HepG2 (cell line): Measurements from ENCODE around the gene TULP3. TPM values are rescaled to one million over a fixed set of nuclear protein-coding genes. Genes with fewer than 3 reads are reported as not detected.

Experiments
- ATAC-seq: fragments of 200-7000 bp; cut with Tn5 transposase; 3 replicates; pipeline ENCODE4 v1.9.1; 2020; ENCODE audit warnings: mild to moderate bottlenecking, moderate library complexity
- BruUV-seq: library from RNA; stranded (reverse); fragments of 400-500 nt; replicated peaks from 2 replicates; lab custom pipeline; 2021; lab: Mats Ljungman, UMichigan
- CTCF ChIA-PET: fragments of 300-600 bp; formaldehyde crosslinking; extraction: SDS; loops from one replicate; lab custom pipeline; 2021; ENCODE audit warnings: low total read pairs, inconsistent platforms, low intra/inter-chr PET ratio; lab: Yijun Ruan, JAX
- POLR2A ChIA-PET: fragments of 350-600 bp; sonication (Branson Sonifier 250); formaldehyde crosslinking; loops from one replicate; lab custom pipeline; 2020; ENCODE audit warnings: antibody characterized with exemption, inconsistent platforms; lab: Yijun Ruan, JAX
- DNase-seq: peaks from one replicate; pipeline ENCODE4 v3.0.0-alpha.2; 2015; ENCODE audit warnings: low spot score
- FAIRE-seq: peaks from 3 replicates; lab custom pipeline; 2011; peaks lifted over from hg19 to GRCh38; lab: Jason Lieb, UNC
- H2AFZ ChIP-seq: one replicate; pipeline ENCODE4 v1.6.1; 2011; ENCODE audit warnings: low read length, inconsistent platforms
- H3K27ac ChIP-seq: fragments of 300-600 bp; 3 replicates; pipeline ENCODE4 v1.8.0; 2011; ENCODE audit warnings: mixed run types, mild to moderate bottlenecking, mixed read lengths, low read length, inconsistent platforms; ENCODE audit not compliant: insufficient read depth; ENCODE audit errors: extremely low read length
- H3K27me3 ChIP-seq, 2 experiments: fragments of 200-600 bp in 1 of 2; 2 replicates in 1 of 2; 3 replicates in 1 of 2; pipeline versions ENCODE4 v1.6.0 to v1.8.0; 2011; ENCODE audit warnings: low read length in 2 of 2, mild to moderate bottlenecking in 2 of 2, moderate library complexity in 2 of 2, inconsistent platforms in 1 of 2; ENCODE audit not compliant: insufficient read depth in 2 of 2, control insufficient read depth in 1 of 2
- H3K36me3 ChIP-seq, 2 experiments: fragments of 200-600 bp in 1 of 2; replicated peaks in 1 of 2; 2 replicates in 1 of 2; 3 replicates in 1 of 2; pipeline versions ENCODE4 v1.5.1 to v1.8.0; 2011; ENCODE audit warnings: low read length in 2 of 2, inconsistent platforms in 1 of 2; ENCODE audit not compliant: insufficient read depth in 2 of 2, control insufficient read depth in 1 of 2
- H3K4me1 ChIP-seq: 2 replicates; pipeline ENCODE4 v1.5.1; 2012; ENCODE audit warnings: low read length, inconsistent platforms; ENCODE audit not compliant: insufficient read depth
- H3K4me2 ChIP-seq: 2 replicates; pipeline ENCODE4 v1.6.0; 2011; ENCODE audit warnings: low read depth, low read length, inconsistent platforms
- H3K4me3 ChIP-seq, 3 experiments: fragments of 200-600 bp in 1 of 3; sonication (generic), shearing (Covaris generic) in 1 of 3; replicated peaks in 1 of 3; 2 replicates each; pipeline ENCODE4 v1.5.1; 2011 to 2016; ENCODE audit warnings: low read length in 3 of 3, inconsistent platforms in 2 of 3, low read depth in 2 of 3, mild to moderate bottlenecking in 2 of 3, control low read depth in 1 of 3, mixed read lengths in 1 of 3; ENCODE audit not compliant: insufficient read depth in 1 of 3
- H3K79me2 ChIP-seq: one replicate; pipeline ENCODE4 v1.6.1; 2011; ENCODE audit warnings: low read length, inconsistent platforms; ENCODE audit not compliant: insufficient read depth
- H3K9ac ChIP-seq: 2 replicates; pipeline ENCODE4 v1.6.0; 2011; ENCODE audit warnings: mild to moderate bottlenecking, low read depth, low read length, inconsistent platforms; ENCODE audit not compliant: insufficient read depth
- H3K9me3 ChIP-seq: 2 replicates; pipeline ENCODE4 v1.5.1; 2012; ENCODE audit warnings: mild to moderate bottlenecking, low read length
- H4K20me1 ChIP-seq: 2 replicates; pipeline ENCODE4 v1.6.0; 2011; ENCODE audit warnings: inconsistent platforms, mild to moderate bottlenecking, low read length, moderate library complexity; ENCODE audit not compliant: insufficient read depth
- ATF6 ChIP-seq: sonication (generic); formaldehyde crosslinking; conservative IDR thresholded peaks from 2 replicates; pipeline ENCODE4 v1.4.0; 2020; ENCODE audit warnings: missing genetic modification reagents
- DPF2 ChIP-seq: sonication (generic); formaldehyde crosslinking; IDR thresholded peaks from 2 replicates; pipeline ENCODE4 v1.4.0; 2020; ENCODE audit warnings: mild to moderate bottlenecking, low read depth, missing genetic modification reagents, borderline replicate concordance
- GLMP ChIP-seq: sonication (generic); formaldehyde crosslinking; IDR thresholded peaks from 2 replicates; pipeline ENCODE4 v1.9.0; 2021; ENCODE audit warnings: missing genetic modification reagents, mild to moderate bottlenecking, borderline replicate concordance
- KDM2A ChIP-seq: sonication (generic); formaldehyde crosslinking; IDR thresholded peaks from 2 replicates; pipeline ENCODE4 v1.4.0; 2020; ENCODE audit warnings: low read depth, missing genetic modification reagents, borderline replicate concordance
- NFYB ChIP-seq: sonication (generic); formaldehyde crosslinking; IDR thresholded peaks from 2 replicates; pipeline ENCODE4 v1.4.0; 2020; ENCODE audit warnings: missing genetic modification reagents
- TEAD2 ChIP-seq: sonication (generic); formaldehyde crosslinking; IDR thresholded peaks from 2 replicates; pipeline ENCODE4 v1.9.0; 2021; ENCODE audit warnings: missing genetic modification reagents
- ZNF44 ChIP-seq: sonication (generic); formaldehyde crosslinking; IDR thresholded peaks from 2 replicates; pipeline ENCODE4 v1.5.1; 2020; ENCODE audit warnings: mild to moderate bottlenecking, missing genetic modification reagents
- WGBS: methylation state at CpG from one replicate; pipeline ENCODE4 v1.1.6; 2017; ENCODE audit warnings: low lambda C conversion rate; 5-methylcytosine and 5-hydroxymethylcytosine counted together
- in situ Hi-C: cut with HindIII; loops from 2 replicates; pipeline ENCODE4 v1.10.0; 2017; ENCODE audit warnings: low pct_unique_long_range_greater_than_20kb; ENCODE audit not compliant: extremely low pct_ligation_motif_present
- intact Hi-C: fragments of 100-400 bp; cut with micrococcal nuclease; formaldehyde crosslinking; loops from one replicate; pipeline ENCODE4 v1.10.0; 2022; ENCODE audit not compliant: unreplicated experiment
- polyA plus RNA-seq, 8 experiments: library from polyadenylated mRNA; depleted of rRNA in 3 of 8; stranded (reverse) in 7 of 8; unstranded in 1 of 8; fragments of >200 nt; fragmentation: Illumina TruSeq in 4 of 8; extraction: Trizol in 4 of 8; gene quantifications; 2 replicates each; pipeline versions ENCODE4 v1.2.1 to v1.2.3, GENCODE V29; 2011 to 2016; ENCODE audit warnings: low read depth in 4 of 8, missing spikeins in 1 of 8, mixed read lengths in 1 of 8; ENCODE audit not compliant: insufficient read depth in 1 of 8
- total RNA-seq, 5 experiments: library from RNA; depleted of rRNA; stranded (reverse); fragments of >200 nt; fragmentation: Illumina TruSeq; extraction: Trizol; gene quantifications; 2 replicates each; pipeline ENCODE4 v1.2.3, GENCODE V29; 2016; ENCODE audit warnings: low read depth in 1 of 5
- TF ChIP-seq, protein P1 (sequence below): sonication (generic); formaldehyde crosslinking; IDR thresholded peaks from 2 replicates; pipeline ENCODE4 v1.5.1; 2020; ENCODE audit warnings: mild to moderate bottlenecking, missing genetic modification reagents
- TF ChIP-seq, protein P2 (sequence below): sonication (generic); formaldehyde crosslinking; IDR thresholded peaks from 2 replicates; pipeline ENCODE4 v1.5.0; 2020; ENCODE audit warnings: missing genetic modification reagents, mild to moderate bottlenecking, borderline replicate concordance
- TF ChIP-seq, protein P3 (sequence below): sonication (generic); formaldehyde crosslinking; conservative IDR thresholded peaks from 2 replicates; pipeline ENCODE4 v1.5.0; 2020; ENCODE audit warnings: missing genetic modification reagents
- TF ChIP-seq, protein P4 (sequence below): sonication (generic); formaldehyde crosslinking; conservative IDR thresholded peaks from 2 replicates; pipeline ENCODE4 v1.4.0; 2020; ENCODE audit warnings: missing genetic modification reagents

Gene TULP3
- total and polyA plus RNA-seq, 2 of the 13 experiments (the other 11 are each of a cell fraction or from before 2014, with no cell fraction given) = 11.2 to 13.2 TPM

DNA sequence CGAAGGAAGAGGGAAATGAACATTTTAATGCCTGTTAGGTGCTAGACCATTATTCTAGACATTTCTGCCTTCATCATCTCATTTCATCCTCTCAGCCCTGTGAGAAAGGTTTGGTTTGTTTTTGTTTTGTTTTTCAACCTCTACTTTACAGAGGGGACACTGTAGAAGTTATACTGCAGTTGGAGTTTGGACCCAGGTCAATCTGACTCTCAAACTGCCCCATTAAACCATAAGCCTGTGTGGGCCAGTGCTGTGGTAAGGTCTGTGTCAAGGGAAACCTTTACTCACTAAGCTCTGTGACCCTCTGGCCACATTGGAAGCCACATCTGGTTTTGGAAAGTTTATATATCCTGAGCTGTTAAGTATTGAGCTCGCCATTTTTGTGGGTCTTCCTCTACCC, 77.0 kb downstream of the TULP3 start (continued):
- TF ChIP-seq NFYB (CRISPR knock-in tag) (no peak), DPF2 (CRISPR knock-in tag) (peak; percentile 16; the same call in 1 of the 2 replicates)
- TF ChIP-seq, protein P1, sequence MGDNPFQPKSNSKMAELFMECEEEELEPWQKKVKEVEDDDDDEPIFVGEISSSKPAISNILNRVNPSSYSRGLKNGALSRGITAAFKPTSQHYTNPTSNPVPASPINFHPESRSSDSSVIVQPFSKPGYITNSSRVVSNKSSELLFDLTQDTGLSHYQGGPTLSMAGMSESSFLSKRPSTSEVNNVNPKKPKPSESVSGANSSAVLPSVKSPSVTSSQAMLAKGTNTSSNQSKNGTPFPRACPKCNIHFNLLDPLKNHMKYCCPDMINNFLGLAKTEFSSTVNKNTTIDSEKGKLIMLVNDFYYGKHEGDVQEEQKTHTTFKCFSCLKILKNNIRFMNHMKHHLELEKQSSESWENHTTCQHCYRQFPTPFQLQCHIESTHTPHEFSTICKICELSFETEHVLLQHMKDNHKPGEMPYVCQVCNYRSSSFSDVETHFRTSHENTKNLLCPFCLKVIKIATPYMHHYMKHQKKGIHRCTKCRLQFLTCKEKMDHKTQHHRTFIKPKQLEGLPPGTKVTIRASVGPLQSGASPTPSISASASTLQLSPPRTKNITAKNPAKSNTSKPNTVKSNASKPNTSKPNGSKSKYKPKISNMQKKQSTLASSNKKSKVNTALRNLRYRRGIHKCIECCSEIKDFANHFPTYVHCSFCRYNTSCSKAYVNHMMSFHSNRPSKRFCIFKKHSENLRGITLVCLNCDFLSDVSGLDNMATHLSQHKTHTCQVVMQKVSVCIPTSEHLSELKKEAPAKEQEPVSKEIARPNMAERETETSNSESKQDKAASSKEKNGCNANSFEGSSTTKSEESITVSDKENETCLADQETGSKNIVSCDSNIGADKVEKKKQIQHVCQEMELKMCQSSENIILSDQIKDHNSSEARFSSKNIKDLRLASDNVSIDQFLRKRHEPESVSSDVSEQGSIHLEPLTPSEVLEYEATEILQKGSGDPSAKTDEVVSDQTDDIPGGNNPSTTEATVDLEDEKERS (CRISPR knock-in tag) = no peak

- CTCF ChIA-PET = no interaction called here
- Histone ChIP-seq H4K20me1 (peaks cover 2% of the 10 kb centered on the region; the same call in 1 of the 2 replicates), H3K27me3 (no peaks in the 10 kb centered on the region), H3K4me2 (no peak overlapping the region), H3K79me2 (peaks cover 83% of the 10 kb centered on the region), H3K4me1 (peaks cover 31% of the 10 kb centered on the region), H3K36me3 (peaks cover 22 to 45% of the 10 kb centered on the region in 2 experiments), H2AFZ (no peak overlapping the region), H3K9ac (no peak overlapping the region), H3K27ac (no peak overlapping the region), H3K9me3 (no peaks in the 10 kb centered on the region), H3K4me3 (no peak overlapping the region)
- POLR2A ChIA-PET = no interaction called here
- intact Hi-C loops = no loop called here
- ATAC-seq (no peak), DNase-seq (no peak), FAIRE-seq (no peak)
- in situ Hi-C loops = no loop called here
- WGBS = 92% methylated on average over 10 of the region's 10 CpGs
- BruUV-seq = no TSS peak
- no peak for TF ChIP-seq KDM2A
- no peak for TF ChIP-seq TEAD2
- TF ChIP-seq, protein P2, sequence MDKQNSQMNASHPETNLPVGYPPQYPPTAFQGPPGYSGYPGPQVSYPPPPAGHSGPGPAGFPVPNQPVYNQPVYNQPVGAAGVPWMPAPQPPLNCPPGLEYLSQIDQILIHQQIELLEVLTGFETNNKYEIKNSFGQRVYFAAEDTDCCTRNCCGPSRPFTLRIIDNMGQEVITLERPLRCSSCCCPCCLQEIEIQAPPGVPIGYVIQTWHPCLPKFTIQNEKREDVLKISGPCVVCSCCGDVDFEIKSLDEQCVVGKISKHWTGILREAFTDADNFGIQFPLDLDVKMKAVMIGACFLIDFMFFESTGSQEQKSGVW = no peak
- no peak for TF ChIP-seq GLMP (CRISPR knock-in tag)
- no peak for TF ChIP-seq ZNF44 (CRISPR knock-in tag)
- TF ChIP-seq, protein P3, sequence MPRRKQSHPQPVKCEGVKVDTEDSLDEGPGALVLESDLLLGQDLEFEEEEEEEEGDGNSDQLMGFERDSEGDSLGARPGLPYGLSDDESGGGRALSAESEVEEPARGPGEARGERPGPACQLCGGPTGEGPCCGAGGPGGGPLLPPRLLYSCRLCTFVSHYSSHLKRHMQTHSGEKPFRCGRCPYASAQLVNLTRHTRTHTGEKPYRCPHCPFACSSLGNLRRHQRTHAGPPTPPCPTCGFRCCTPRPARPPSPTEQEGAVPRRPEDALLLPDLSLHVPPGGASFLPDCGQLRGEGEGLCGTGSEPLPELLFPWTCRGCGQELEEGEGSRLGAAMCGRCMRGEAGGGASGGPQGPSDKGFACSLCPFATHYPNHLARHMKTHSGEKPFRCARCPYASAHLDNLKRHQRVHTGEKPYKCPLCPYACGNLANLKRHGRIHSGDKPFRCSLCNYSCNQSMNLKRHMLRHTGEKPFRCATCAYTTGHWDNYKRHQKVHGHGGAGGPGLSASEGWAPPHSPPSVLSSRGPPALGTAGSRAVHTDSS (CRISPR knock-in tag) = no peak
- no peak for TF ChIP-seq ATF6 (CRISPR knock-in tag)
- TF ChIP-seq, protein P4, sequence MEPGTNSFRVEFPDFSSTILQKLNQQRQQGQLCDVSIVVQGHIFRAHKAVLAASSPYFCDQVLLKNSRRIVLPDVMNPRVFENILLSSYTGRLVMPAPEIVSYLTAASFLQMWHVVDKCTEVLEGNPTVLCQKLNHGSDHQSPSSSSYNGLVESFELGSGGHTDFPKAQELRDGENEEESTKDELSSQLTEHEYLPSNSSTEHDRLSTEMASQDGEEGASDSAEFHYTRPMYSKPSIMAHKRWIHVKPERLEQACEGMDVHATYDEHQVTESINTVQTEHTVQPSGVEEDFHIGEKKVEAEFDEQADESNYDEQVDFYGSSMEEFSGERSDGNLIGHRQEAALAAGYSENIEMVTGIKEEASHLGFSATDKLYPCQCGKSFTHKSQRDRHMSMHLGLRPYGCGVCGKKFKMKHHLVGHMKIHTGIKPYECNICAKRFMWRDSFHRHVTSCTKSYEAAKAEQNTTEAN (CRISPR knock-in tag) = no peak
Observed at GRCh38 chr12:2970744-2971143, 80.1 kb downstream of the TULP3 start.
